Measurements from ENCODE around the gene FPR1. TPM values are rescaled to one million over a fixed set of nuclear protein-coding genes. Genes with fewer than 3 reads are reported as not detected.

The FPR1 gene
- total and polyA plus RNA-seq, 2 of the 8 experiments (the other 6 are each of a cell fraction or from before 2014, with no cell fraction given) = 0.11 TPM; not detected in 1

DNA sequence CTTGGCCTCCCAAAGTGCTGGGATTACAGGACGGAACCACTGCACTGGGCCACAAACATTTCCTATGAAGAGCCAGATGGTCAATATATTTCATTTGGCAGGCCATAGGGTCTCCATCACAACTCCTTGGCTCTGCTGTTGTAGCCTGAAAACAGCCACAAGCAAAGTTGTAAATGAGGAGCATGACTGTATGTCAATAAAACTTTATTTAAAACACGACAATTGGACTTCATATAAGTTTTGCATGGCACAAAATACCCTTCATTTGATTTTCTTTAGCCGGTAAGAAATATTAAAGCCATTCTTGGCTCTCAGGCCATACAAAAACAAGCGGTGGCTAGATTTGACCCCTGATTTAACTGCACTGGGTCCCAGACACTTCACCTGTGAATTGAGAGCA is 3.1 kb upstream of the FPR1 start:
- CTCF ChIA-PET (ENCODE audit: partially characterized antibody) = no interaction called here
- no peak overlapping the region for H3K23ac ChIP-seq (ENCODE audit: insufficient read length)
- no peak overlapping the region for H2BK15ac ChIP-seq (ENCODE audit: low read length)
- no peak for TF ChIP-seq KDM4A (IDR thresholded peaks at IDR 0.05; ENCODE audit: low read depth, low read length, severe bottlenecking)
- TF ChIP-seq, protein P1, sequence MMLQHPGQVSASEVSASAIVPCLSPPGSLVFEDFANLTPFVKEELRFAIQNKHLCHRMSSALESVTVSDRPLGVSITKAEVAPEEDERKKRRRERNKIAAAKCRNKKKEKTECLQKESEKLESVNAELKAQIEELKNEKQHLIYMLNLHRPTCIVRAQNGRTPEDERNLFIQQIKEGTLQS (IDR thresholded peaks at IDR 0.05; ENCODE audit: insufficient read depth, low read depth, low read length) = no peak
- TF ChIP-seq CBX5 (IDR thresholded peaks at IDR 0.05; ENCODE audit: low read depth, low read length) = no peak
- TF ChIP-seq RAD21 (IDR thresholded peaks at IDR 0.05 in 1 of 2, conservative IDR thresholded peaks at IDR 0.05 in 1 of 2; ENCODE audit: low read depth in 2 of 2, low read length in 2 of 2) = no peak
- TF ChIP-seq CTBP2 (IDR thresholded peaks at IDR 0.05; ENCODE audit: borderline replicate concordance, insufficient read depth, insufficient read length, low read length) = no peak
- TF ChIP-seq CREB1 (IDR thresholded peaks at IDR 0.05) = no peak
- TF ChIP-seq FOSL1 (IDR thresholded peaks at IDR 0.05; ENCODE audit: insufficient read depth, low read depth, low read length) = no peak
- TF ChIP-seq, protein P2, sequence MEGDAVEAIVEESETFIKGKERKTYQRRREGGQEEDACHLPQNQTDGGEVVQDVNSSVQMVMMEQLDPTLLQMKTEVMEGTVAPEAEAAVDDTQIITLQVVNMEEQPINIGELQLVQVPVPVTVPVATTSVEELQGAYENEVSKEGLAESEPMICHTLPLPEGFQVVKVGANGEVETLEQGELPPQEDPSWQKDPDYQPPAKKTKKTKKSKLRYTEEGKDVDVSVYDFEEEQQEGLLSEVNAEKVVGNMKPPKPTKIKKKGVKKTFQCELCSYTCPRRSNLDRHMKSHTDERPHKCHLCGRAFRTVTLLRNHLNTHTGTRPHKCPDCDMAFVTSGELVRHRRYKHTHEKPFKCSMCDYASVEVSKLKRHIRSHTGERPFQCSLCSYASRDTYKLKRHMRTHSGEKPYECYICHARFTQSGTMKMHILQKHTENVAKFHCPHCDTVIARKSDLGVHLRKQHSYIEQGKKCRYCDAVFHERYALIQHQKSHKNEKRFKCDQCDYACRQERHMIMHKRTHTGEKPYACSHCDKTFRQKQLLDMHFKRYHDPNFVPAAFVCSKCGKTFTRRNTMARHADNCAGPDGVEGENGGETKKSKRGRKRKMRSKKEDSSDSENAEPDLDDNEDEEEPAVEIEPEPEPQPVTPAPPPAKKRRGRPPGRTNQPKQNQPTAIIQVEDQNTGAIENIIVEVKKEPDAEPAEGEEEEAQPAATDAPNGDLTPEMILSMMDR (IDR thresholded peaks at IDR 0.05; ENCODE audit: control extremely low read depth in 1 of 3, insufficient read depth in 1 of 3, low read depth in 1 of 3, low read length in 3 of 3) = no peak
- TF ChIP-seq TEAD4 (IDR thresholded peaks at IDR 0.05; ENCODE audit: low read depth, low read length) = no peak
- TF ChIP-seq KDM5A (IDR thresholded peaks at IDR 0.05; ENCODE audit: low read length) = no peak
- TF ChIP-seq SP2 (IDR thresholded peaks at IDR 0.05; ENCODE audit: low read length) = no peak

More for the DNA sequence above, 3.1 kb upstream of the FPR1 start:
- H3K27ac ChIP-seq (ENCODE audit: low read depth, low read length) = no peak overlapping the region
- no peaks in the 10 kb centered on the region for H3K23me2 ChIP-seq (ENCODE audit: low read depth, low read length)
- H3K4me2 ChIP-seq (ENCODE audit: insufficient read depth in 1 of 2, low read depth in 2 of 2, low read length in 2 of 2) = no peak overlapping the region
- WGBS, 2 experiments (ENCODE audit: extremely low coverage in 1 of 2, insufficient coverage in 1 of 2, insufficient read length in 1 of 2, insufficient replicate concordance in 2 of 2, low coverage in 1 of 2, low lambda C conversion rate in 2 of 2, missing lambda C conversion rate in 1 of 2) = 88% methylated on average over 4 of the region's 4 CpGs; no CpG with 5 or more reads in 1 of the 2 experiments
- H3K27me3 ChIP-seq (replicated peaks in 1 of 4; ENCODE audit: control insufficient read depth in 3 of 4, extremely low read depth in 1 of 4, insufficient read depth in 3 of 4, low read length in 3 of 4) = 0 out of 7 replicates have a peak, but pooled peaks cover 0 to 2% (median 0%) of the 10 kb centered on the region in 4 experiments
- H4K20me1 ChIP-seq (replicated peaks in 1 of 2; ENCODE audit: control insufficient read depth in 1 of 2, insufficient read depth in 2 of 2, low read length in 2 of 2) = no peaks in the 10 kb centered on the region
- no peak overlapping the region for H3K14ac ChIP-seq (ENCODE audit: insufficient read length)
- H3K4me3 ChIP-seq (ENCODE audit: extremely low read depth in 1 of 4, insufficient read depth in 2 of 4, low read depth in 3 of 4, low read length in 4 of 4) = no peak overlapping the region
- no peak for FAIRE-seq
- no peak overlapping the region for H2BK5ac ChIP-seq (ENCODE audit: low read depth, low read length)
- no peaks in the 10 kb centered on the region for H3K79me2 ChIP-seq (ENCODE audit: control insufficient read depth in 1 of 2, insufficient read depth in 2 of 2, low read length in 2 of 2)
- H4K5ac ChIP-seq (ENCODE audit: insufficient read length, low read depth, low read length) = no peak overlapping the region
- no peak overlapping the region for H2BK12ac ChIP-seq (ENCODE audit: low read depth, low read length)
- POLR2A ChIA-PET (ENCODE audit: partially characterized antibody) = no interaction called here
- H2BK20ac ChIP-seq (ENCODE audit: low read length) = no peak overlapping the region
- H4K91ac ChIP-seq (replicated peaks; ENCODE audit: insufficient read length, low read length) = no peak overlapping the region
- H3K79me1 ChIP-seq (ENCODE audit: low read depth, low read length) = no peaks in the 10 kb centered on the region
- H2AFZ ChIP-seq (ENCODE audit: low read length) = no peak overlapping the region
- no peaks in the 10 kb centered on the region for H3K4me1 ChIP-seq (replicated peaks in 1 of 4; ENCODE audit: control insufficient read depth in 3 of 4, insufficient read depth in 4 of 4, low read length in 3 of 4)
- H3K56ac ChIP-seq (replicated peaks; ENCODE audit: insufficient read length, low read depth, low read length) = no peak overlapping the region
- H3K9ac ChIP-seq (replicated peaks in 1 of 4; ENCODE audit: extremely low read depth in 1 of 4, low read depth in 3 of 4, low read length in 3 of 4) = no peak overlapping the region
- H3K18ac ChIP-seq (ENCODE audit: extremely low read depth, low read length) = no peak overlapping the region
- H3K36me3 ChIP-seq (ENCODE audit: control insufficient read depth in 2 of 4, insufficient read depth in 4 of 4, low read length in 3 of 4) = no peaks in the 10 kb centered on the region
- no peak overlapping the region for H2AK5ac ChIP-seq (ENCODE audit: low read depth, low read length)
- H3K4ac ChIP-seq (replicated peaks; ENCODE audit: insufficient read length, low read depth, low read length) = no peak overlapping the region
- H2BK120ac ChIP-seq (replicated peaks; ENCODE audit: low read depth, low read length) = no peak overlapping the region
- peaks cover 8 to 12% of the 10 kb centered on the region in 2 experiments for H3K9me3 ChIP-seq (ENCODE audit: insufficient read depth in 2 of 2, low read depth in 1 of 2, low read length in 1 of 2)
- H4K8ac ChIP-seq (ENCODE audit: extremely low read depth, insufficient read depth, low read length) = no peak overlapping the region
- DNase-seq (ENCODE audit: low read depth in 1 of 2, low spot score in 2 of 2) = no peak
